ENCODE measurements around the gene CTNNBIP1. TPM values are rescaled to one million over a fixed set of nuclear protein-coding genes. Genes with fewer than 3 reads are reported as not detected.
A peak's percentile ranks its signal among the peaks of the same experiment; 100 is the strongest.

CTNNBIP1 gene
- total RNA-seq, 1 experiment from 2014 or later = 44.4 TPM

GRCh38 chr1:9848022-9848421 is 62.0 kb downstream of the CTNNBIP1 start:
- Histone ChIP-seq H4K5ac (ENCODE audit: insufficient read length, low read depth, low read length) (no peak overlapping the region), H3K79me2 (ENCODE audit: insufficient read depth, low read length) (no peaks in the 10 kb centered on the region), H4K8ac (replicated peaks; ENCODE audit: insufficient read length, low read depth, low read length) (no peak overlapping the region), H4K91ac (ENCODE audit: insufficient read length, low read depth, low read length) (no peak overlapping the region), H2AFZ (ENCODE audit: low read length) (no peak overlapping the region), H2AK5ac (ENCODE audit: insufficient read length, low read length) (no peak overlapping the region), H3T11ph (ENCODE audit: low read length) (no peak overlapping the region), H3K27me3 (ENCODE audit: insufficient read depth, low read length) (no peaks in the 10 kb centered on the region), H3K9me3 (ENCODE audit: control insufficient read depth, low read depth, low read length) (no peaks in the 10 kb centered on the region), H3K18ac (ENCODE audit: insufficient read length, low read depth, low read length) (no peak overlapping the region), H3K14ac (ENCODE audit: insufficient read depth, low read length) (no peak overlapping the region), H3K79me1 (ENCODE audit: insufficient read depth, low read depth, low read length, poor library complexity, severe bottlenecking) (no peaks in the 10 kb centered on the region), H3K4me1 (ENCODE audit: insufficient read depth, low read length) (no peaks in the 10 kb centered on the region), H3K56ac (ENCODE audit: insufficient read length, low read depth, low read length) (no peak overlapping the region), H3K27ac (ENCODE audit: insufficient read length, low read depth, low read length) (no peak overlapping the region), H4K20me1 (ENCODE audit: control insufficient read depth, insufficient read depth, insufficient read length) (no peaks in the 10 kb centered on the region), H2BK5ac (ENCODE audit: insufficient read length, low read length) (no peak overlapping the region), H3K4ac (ENCODE audit: low read depth, low read length) (no peak overlapping the region), H2BK15ac (ENCODE audit: low read depth, low read length) (no peak overlapping the region), H3K23ac (ENCODE audit: insufficient read length, low read depth, low read length) (no peak overlapping the region), H3K4me2 (ENCODE audit: insufficient read depth, insufficient read length, low read length) (no peak overlapping the region), H2BK120ac (ENCODE audit: low read depth, low read length, poor library complexity, severe bottlenecking) (no peak overlapping the region), H3K23me2 (ENCODE audit: insufficient read length, low read depth, low read length, poor library complexity, severe bottlenecking) (no peaks in the 10 kb centered on the region), H2BK12ac (ENCODE audit: insufficient read length, low read depth, low read length) (no peak overlapping the region), H2BK20ac (ENCODE audit: low read depth, low read length, poor library complexity, severe bottlenecking) (no peak overlapping the region), H3K9ac (ENCODE audit: extremely low read depth, insufficient read length, low read length) (no peak overlapping the region)
- Mint-ChIP-seq H3K36me3 (ENCODE audit: insufficient read depth in 1 of 3, low read depth in 3 of 3) (no peaks in the 10 kb centered on the region), H3K27me3 (ENCODE audit: low read depth) (no peaks in the 10 kb centered on the region), H3K4me1 (peaks cover 34 to 57% of the 10 kb centered on the region in 2 experiments), H3K27ac (peak overlapping the region; percentile 31 to 94 (median 62); a peak in 4 of 7 replicates), H3K4me3 (no peak overlapping the region; a peak in 1 of 5 replicates), H3K9me3 (no peaks in the 10 kb centered on the region)
- no CpG with 5 or more reads among the region's 8 CpGs for WGBS (ENCODE audit: extremely low coverage, insufficient read length, low lambda C conversion rate)
- DNase-seq = no peak
- TF ChIP-seq CTCF (conservative IDR thresholded peaks at IDR 0.05) = no peak
